ENCODE measurements around the gene PCDHB6. TPM values are rescaled to one million over a fixed set of nuclear protein-coding genes. Genes with fewer than 3 reads are reported as not detected.
"Not testable (repeated sequence)": the region's sequence is repeated elsewhere in the genome, so short reads cannot be mapped to it uniquely, and the experiment has no call there.

Gene PCDHB6
- polyA plus RNA-seq, 1 of the 3 experiments (the other 2 are of a cell fraction), result 5.0 TPM

- TF ChIP-seq CTCF (IDR thresholded peaks at IDR 0.05), result no peak
These were observed 27.9 kb upstream of the PCDHB6 start (continued) for GRCh38 chr5:141121985-141122384.

GRCh38 chr5:141123396-141124135 is 26.3 kb upstream of the PCDHB6 start:
- WGBS (ENCODE audit: low lambda C conversion rate), result 91% methylated on average over 34 of the region's 73 CpGs
- H3K4me2 ChIP-seq; H3K9me2 ChIP-seq; H3K9ac ChIP-seq; H3K4me1 ChIP-seq (ENCODE audit: control insufficient read depth in 1 of 2, insufficient read depth in 2 of 2, low read depth in 1 of 2, low read length in 1 of 2); H3K27me3 ChIP-seq (ENCODE audit: insufficient read depth); H3K36me3 ChIP-seq (replicated peaks in 1 of 2; ENCODE audit: control insufficient read depth in 1 of 2, insufficient read depth in 2 of 2, low read length in 1 of 2); DNase-seq; H3F3A ChIP-seq (replicated peaks; ENCODE audit: insufficient read depth); POLR2A ChIA-PET; H4K20me1 ChIP-seq (ENCODE audit: insufficient read depth); H2AFZ ChIP-seq (ENCODE audit: low read depth); H3K79me2 ChIP-seq (ENCODE audit: insufficient read depth); H3K27ac ChIP-seq (ENCODE audit: low read depth in 2 of 2, low read length in 1 of 2); H3K4me3 ChIP-seq (ENCODE audit: low read depth in 2 of 2, low read length in 1 of 2); H3K9me3 ChIP-seq: not testable (repeated sequence)
- CTCF ChIA-PET, result interaction anchor here (0.6 to 3.0 kb wide), 3 partner anchors 70 to 440 kb away, joined by 3 to 15 read pairs (median 3); partner anchors contain the start of gene PCDHGA7

GRCh38 chr5:141127305-141127704 is 22.6 kb upstream of the PCDHB6 start:
- Histone ChIP-seq H3K27me3 (ENCODE audit: insufficient read depth) (no peaks in the 10 kb centered on the region), H3K4me3 (ENCODE audit: low read depth in 2 of 2, low read length in 1 of 2) (no peak overlapping the region), H3K36me3 (replicated peaks in 1 of 2; ENCODE audit: control insufficient read depth in 1 of 2, insufficient read depth in 2 of 2, low read length in 1 of 2) (no peaks in the 10 kb centered on the region), H3K4me2 (no peak overlapping the region), H3K9ac (no peak overlapping the region), H3K4me1 (ENCODE audit: control insufficient read depth in 1 of 2, insufficient read depth in 2 of 2, low read depth in 1 of 2, low read length in 1 of 2) (peaks cover 0 to 2% of the 10 kb centered on the region in 2 experiments; a peak in 1 of 4 replicates), H3K27ac (ENCODE audit: low read depth in 2 of 2, low read length in 1 of 2) (no peak overlapping the region), H4K20me1 (ENCODE audit: insufficient read depth) (no peaks in the 10 kb centered on the region), H2AFZ (ENCODE audit: low read depth) (no peak overlapping the region), H3K9me3 (no peaks in the 10 kb centered on the region; the same call in 1 of the 2 replicates), H3K9me2 (no peaks in the 10 kb centered on the region), H3K79me2 (ENCODE audit: insufficient read depth) (no peaks in the 10 kb centered on the region), H3F3A (replicated peaks; ENCODE audit: insufficient read depth) (no peaks in the 10 kb centered on the region)
- POLR2A ChIA-PET, result no interaction called here
- no peak for TF ChIP-seq RXRA (IDR thresholded peaks at IDR 0.05; ENCODE audit: borderline replicate concordance, low read depth)
- no peak for TF ChIP-seq EZH2phosphoT487 (IDR thresholded peaks at IDR 0.05; ENCODE audit: borderline replicate concordance, low read depth)
- no peak for TF ChIP-seq EP300 (IDR thresholded peaks at IDR 0.05; ENCODE audit: borderline replicate concordance in 1 of 2, low read depth in 1 of 2, low read length in 1 of 2)
- TF ChIP-seq FOSL2 (IDR thresholded peaks at IDR 0.05; ENCODE audit: borderline replicate concordance, low read depth), result no peak
- no peak for TF ChIP-seq USF2 (IDR thresholded peaks at IDR 0.05; ENCODE audit: borderline replicate concordance, low read depth, low read length)
- no peak for TF ChIP-seq POLR2AphosphoS5 (IDR thresholded peaks at IDR 0.05; ENCODE audit: low read depth, low read length)
- TF ChIP-seq IRF3 (IDR thresholded peaks at IDR 0.05; ENCODE audit: low read depth, low read length), result no peak
- no peak for TF ChIP-seq RFX5 (IDR thresholded peaks at IDR 0.05; ENCODE audit: low read length)
- no peak for TF ChIP-seq ZBTB33 (IDR thresholded peaks at IDR 0.05; ENCODE audit: borderline replicate concordance, low read depth)
- no peak for TF ChIP-seq CHD2 (IDR thresholded peaks at IDR 0.05; ENCODE audit: low read length, partially characterized antibody)
- TF ChIP-seq TAF1 (IDR thresholded peaks at IDR 0.05; ENCODE audit: borderline replicate concordance, low read depth, low read length), result no peak
- no peak for TF ChIP-seq MEF2A (IDR thresholded peaks at IDR 0.05; ENCODE audit: borderline replicate concordance, low read depth)
- TF ChIP-seq GATA2 (CRISPR knock-in tag; IDR thresholded peaks at IDR 0.05), result no peak
- no peak for TF ChIP-seq NFIC (IDR thresholded peaks at IDR 0.05; ENCODE audit: borderline replicate concordance)
- no peak for TF ChIP-seq MXI1 (IDR thresholded peaks at IDR 0.05; ENCODE audit: low read depth, low read length)
- CTCF ChIA-PET, result interaction anchor here (1.0 to 1.1 kb wide), 2 partner anchors 23 to 492 kb away, joined by 4 read pairs; partner anchors contain the start of genes DIAPH1 and PCDHB6
- DNase-seq, result no peak
- WGBS (ENCODE audit: low lambda C conversion rate), result 51% methylated on average over 1 of the region's 1 CpG

All from SK-N-SH (cell line).